ENCODE data around the gene CR1. TPM values are rescaled to one million over a fixed set of nuclear protein-coding genes. Genes with fewer than 3 reads are reported as not detected.

CR1 gene
- total and polyA plus RNA-seq, 9 of the 15 experiments (the other 6 are each of a cell fraction or from before 2014, with no cell fraction given) = 0.07 to 0.47 (median 0.18) TPM

GRCh38 chr1:207635569-207636186, 139.7 kb downstream of the CR1 start (continued):
- TF ChIP-seq TCF15 (CRISPR knock-in tag; IDR thresholded peaks at IDR 0.05) = peak; percentile 62
- TF ChIP-seq DIDO1 (tag; IDR thresholded peaks at IDR 0.05; ENCODE audit: low read depth) = peak; percentile 45; the same call in 1 of the 2 replicates
- peak; percentile 79; the same call in 1 of the 2 replicates for TF ChIP-seq HDAC8 (tag; IDR thresholded peaks at IDR 0.05)
- TF ChIP-seq TBL1XR1 (IDR thresholded peaks at IDR 0.05; ENCODE audit: low read length in 2 of 2) = peak; percentile 22 to 75; a peak in 2 of 4 replicates
- peak; percentile 74; the same call in 1 of the 2 replicates for TF ChIP-seq FOXP1 (CRISPR knock-in tag; IDR thresholded peaks at IDR 0.05)
- peak; percentile 67; the same call in 1 of the 2 replicates for TF ChIP-seq EP400 (IDR thresholded peaks at IDR 0.05)
- TF ChIP-seq ZBTB2 (IDR thresholded peaks at IDR 0.05) = peak; percentile 72; the same call in 1 of the 2 replicates
- peak; percentile 20 to 51; a peak in 2 of 4 replicates for TF ChIP-seq RCOR1 (IDR thresholded peaks at IDR 0.05; ENCODE audit: borderline replicate concordance in 1 of 2, low read depth in 2 of 2, low read length in 2 of 2)
- TF ChIP-seq ZBTB11 (CRISPR knock-in tag; IDR thresholded peaks at IDR 0.05) = 0 out of 6 replicates have a peak, but pooled peaks of 1 of the 3 experiments have one; percentile 49
- TF ChIP-seq ARID4B (CRISPR knock-in tag; IDR thresholded peaks at IDR 0.05) = peak; percentile 78
- peak; percentile 71; the same call in 1 of the 2 replicates for TF ChIP-seq ZNF140 (CRISPR knock-in tag; IDR thresholded peaks at IDR 0.05)
- peak; percentile 52; the same call in 1 of the 2 replicates for TF ChIP-seq TAF7 (tag; IDR thresholded peaks at IDR 0.05)
- peak; percentile 63; the same call in 1 of the 2 replicates for TF ChIP-seq ZNF766 (CRISPR knock-in tag; conservative IDR thresholded peaks at IDR 0.05)
- TF ChIP-seq MLLT1 (IDR thresholded peaks at IDR 0.05) = 0 out of 4 replicates have a peak, but pooled peaks of 1 of the 2 experiments have one; percentile 46
- TF ChIP-seq ZBTB17 (CRISPR knock-in tag; IDR thresholded peaks at IDR 0.05) = peak; percentile 92
